GM12864 (cell line): ENCODE measurements around the gene AOPEP.

Experiments used
- DNase-seq: peaks from one replicate; pipeline ENCODE4 v3.0.0-alpha.2; 2011; ENCODE audit warnings: low read depth
- H3K4me3 ChIP-seq: 2 replicates; pipeline ENCODE4 v1.5.1; 2011; ENCODE audit warnings: mild to moderate bottlenecking, low read depth, low read length, control low read depth
- CTCF ChIP-seq: IDR thresholded peaks from 2 replicates; pipeline ENCODE4 v1.5.1; 2011; ENCODE audit warnings: low read depth, mild to moderate bottlenecking, moderate library complexity, low read length, control low read depth, inconsistent platforms; ENCODE audit errors: missing control alignments

Gene AOPEP

GRCh38 chr9:95082401-95083084 lies 356.0 kb downstream of the AOPEP start:
- no peak for DNase-seq
- H3K4me3 ChIP-seq, result no peak overlapping the region
- no peak for TF ChIP-seq CTCF

GRCh38 chr9:95083086-95083768 lies 356.7 kb downstream of the AOPEP start:
- DNase-seq, result no peak
- no peak overlapping the region for H3K4me3 ChIP-seq
- no peak for TF ChIP-seq CTCF

GRCh38 chr9:95084254-95084934 lies 357.9 kb downstream of the AOPEP start:
- no peak for DNase-seq
- no peak for TF ChIP-seq CTCF
- H3K4me3 ChIP-seq, result no peak overlapping the region

- TF ChIP-seq CTCF, result no peak
These were observed 358.7 kb downstream of the AOPEP start for GRCh38 chr9:95085036-95085770.

GRCh38 chr9:95085861-95086563 lies 359.5 kb downstream of the AOPEP start:
- no peak overlapping the region for H3K4me3 ChIP-seq
- no peak for TF ChIP-seq CTCF
- no peak for DNase-seq

More at GRCh38 chr9:95085036-95085770, 358.7 kb downstream of the AOPEP start:
- H3K4me3 ChIP-seq, result no peak overlapping the region
- DNase-seq, result no peak

GRCh38 chr9:95086564-95086955 lies 360.1 kb downstream of the AOPEP start:
- no peak for TF ChIP-seq CTCF
- DNase-seq, result no peak
- no peak overlapping the region for H3K4me3 ChIP-seq
